Measurements from ENCODE around the gene CNN3. TPM values are rescaled to one million over a fixed set of nuclear protein-coding genes. Genes with fewer than 3 reads are reported as not detected.

CNN3 gene
- polyA plus RNA-seq, 2 of the 4 experiments (the other 2 are of a cell fraction) = 61.6 to 83.4 TPM

DNA sequence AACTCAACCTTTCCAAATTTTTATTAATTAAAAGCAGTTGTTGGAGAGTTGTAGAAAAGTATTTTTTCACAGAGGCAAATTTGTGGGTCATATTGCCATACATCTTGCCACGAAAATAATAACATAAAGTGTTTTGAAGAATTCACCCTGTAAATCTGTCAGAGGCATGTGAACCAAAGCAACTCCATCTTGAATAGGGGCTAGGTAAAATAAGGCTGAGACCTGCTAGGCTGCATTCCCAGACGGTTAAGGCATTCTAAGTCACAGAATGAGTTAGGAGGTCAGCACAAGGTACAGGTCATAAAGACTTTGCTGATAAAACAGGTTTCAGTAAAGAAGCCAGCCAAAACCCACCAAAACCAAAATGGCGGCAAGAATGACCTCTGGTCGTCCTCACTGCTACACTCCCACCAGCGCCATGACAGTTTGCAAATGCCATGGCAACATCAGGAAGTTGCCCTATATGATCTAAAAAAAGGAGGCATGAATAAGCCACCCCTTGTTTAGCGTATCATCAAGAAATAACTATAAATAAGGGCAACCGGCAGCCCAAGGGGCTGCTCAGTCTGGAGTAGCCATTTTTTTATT, 4.4 kb upstream of the CNN3 start:
- FAIRE-seq (no peak), ATAC-seq (no peak), DNase-seq (ENCODE audit: low read depth in 1 of 2, low spot score in 1 of 2) (no peak)
- Histone ChIP-seq H3K27ac (no peak overlapping the region), H3K4me2 (no peak overlapping the region), H3K4me3 (no peak overlapping the region), H3K9me3 (no peaks in the 10 kb centered on the region), H3K4me1 (peaks cover 38% of the 10 kb centered on the region)
- WGBS (ENCODE audit: missing lambda C conversion rate) = 88% methylated on average over 7 of the region's 7 CpGs
- CTCF ChIA-PET = no interaction called here
- TF ChIP-seq RNF2 (IDR thresholded peaks at IDR 0.05; ENCODE audit: borderline replicate concordance, low read depth) = no peak
- TF ChIP-seq, protein P1, sequence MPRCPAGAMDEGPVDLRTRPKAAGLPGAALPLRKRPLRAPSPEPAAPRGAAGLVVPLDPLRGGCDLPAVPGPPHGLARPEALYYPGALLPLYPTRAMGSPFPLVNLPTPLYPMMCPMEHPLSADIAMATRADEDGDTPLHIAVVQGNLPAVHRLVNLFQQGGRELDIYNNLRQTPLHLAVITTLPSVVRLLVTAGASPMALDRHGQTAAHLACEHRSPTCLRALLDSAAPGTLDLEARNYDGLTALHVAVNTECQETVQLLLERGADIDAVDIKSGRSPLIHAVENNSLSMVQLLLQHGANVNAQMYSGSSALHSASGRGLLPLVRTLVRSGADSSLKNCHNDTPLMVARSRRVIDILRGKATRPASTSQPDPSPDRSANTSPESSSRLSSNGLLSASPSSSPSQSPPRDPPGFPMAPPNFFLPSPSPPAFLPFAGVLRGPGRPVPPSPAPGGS (IDR thresholded peaks at IDR 0.05) = no peak
- TF ChIP-seq HEYL (CRISPR knock-in tag; IDR thresholded peaks at IDR 0.05) = no peak
- TF ChIP-seq RFX5 (IDR thresholded peaks at IDR 0.05) = no peak
- TF ChIP-seq JUNB (IDR thresholded peaks at IDR 0.05) = no peak
- no peak for TF ChIP-seq SMC3 (IDR thresholded peaks at IDR 0.05)
- TF ChIP-seq ZNF302 (CRISPR knock-in tag; IDR thresholded peaks at IDR 0.05) = no peak
- no peak for TF ChIP-seq TP53 (CRISPR knock-in tag; IDR thresholded peaks at IDR 0.05)
- TF ChIP-seq POLR2A (IDR thresholded peaks at IDR 0.05; ENCODE audit: low read length) = no peak
- TF ChIP-seq, protein P2, sequence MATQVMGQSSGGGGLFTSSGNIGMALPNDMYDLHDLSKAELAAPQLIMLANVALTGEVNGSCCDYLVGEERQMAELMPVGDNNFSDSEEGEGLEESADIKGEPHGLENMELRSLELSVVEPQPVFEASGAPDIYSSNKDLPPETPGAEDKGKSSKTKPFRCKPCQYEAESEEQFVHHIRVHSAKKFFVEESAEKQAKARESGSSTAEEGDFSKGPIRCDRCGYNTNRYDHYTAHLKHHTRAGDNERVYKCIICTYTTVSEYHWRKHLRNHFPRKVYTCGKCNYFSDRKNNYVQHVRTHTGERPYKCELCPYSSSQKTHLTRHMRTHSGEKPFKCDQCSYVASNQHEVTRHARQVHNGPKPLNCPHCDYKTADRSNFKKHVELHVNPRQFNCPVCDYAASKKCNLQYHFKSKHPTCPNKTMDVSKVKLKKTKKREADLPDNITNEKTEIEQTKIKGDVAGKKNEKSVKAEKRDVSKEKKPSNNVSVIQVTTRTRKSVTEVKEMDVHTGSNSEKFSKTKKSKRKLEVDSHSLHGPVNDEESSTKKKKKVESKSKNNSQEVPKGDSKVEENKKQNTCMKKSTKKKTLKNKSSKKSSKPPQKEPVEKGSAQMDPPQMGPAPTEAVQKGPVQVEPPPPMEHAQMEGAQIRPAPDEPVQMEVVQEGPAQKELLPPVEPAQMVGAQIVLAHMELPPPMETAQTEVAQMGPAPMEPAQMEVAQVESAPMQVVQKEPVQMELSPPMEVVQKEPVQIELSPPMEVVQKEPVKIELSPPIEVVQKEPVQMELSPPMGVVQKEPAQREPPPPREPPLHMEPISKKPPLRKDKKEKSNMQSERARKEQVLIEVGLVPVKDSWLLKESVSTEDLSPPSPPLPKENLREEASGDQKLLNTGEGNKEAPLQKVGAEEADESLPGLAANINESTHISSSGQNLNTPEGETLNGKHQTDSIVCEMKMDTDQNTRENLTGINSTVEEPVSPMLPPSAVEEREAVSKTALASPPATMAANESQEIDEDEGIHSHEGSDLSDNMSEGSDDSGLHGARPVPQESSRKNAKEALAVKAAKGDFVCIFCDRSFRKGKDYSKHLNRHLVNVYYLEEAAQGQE (IDR thresholded peaks at IDR 0.05) = no peak
- no peak for TF ChIP-seq NFE2L2 (conservative IDR thresholded peaks at IDR 0.05; ENCODE audit: low read length)
- TF ChIP-seq RAD21 (conservative IDR thresholded peaks at IDR 0.05 in 1 of 2, IDR thresholded peaks at IDR 0.05 in 1 of 2) = no peak
- POLR2A ChIA-PET = no interaction called here

DNA sequence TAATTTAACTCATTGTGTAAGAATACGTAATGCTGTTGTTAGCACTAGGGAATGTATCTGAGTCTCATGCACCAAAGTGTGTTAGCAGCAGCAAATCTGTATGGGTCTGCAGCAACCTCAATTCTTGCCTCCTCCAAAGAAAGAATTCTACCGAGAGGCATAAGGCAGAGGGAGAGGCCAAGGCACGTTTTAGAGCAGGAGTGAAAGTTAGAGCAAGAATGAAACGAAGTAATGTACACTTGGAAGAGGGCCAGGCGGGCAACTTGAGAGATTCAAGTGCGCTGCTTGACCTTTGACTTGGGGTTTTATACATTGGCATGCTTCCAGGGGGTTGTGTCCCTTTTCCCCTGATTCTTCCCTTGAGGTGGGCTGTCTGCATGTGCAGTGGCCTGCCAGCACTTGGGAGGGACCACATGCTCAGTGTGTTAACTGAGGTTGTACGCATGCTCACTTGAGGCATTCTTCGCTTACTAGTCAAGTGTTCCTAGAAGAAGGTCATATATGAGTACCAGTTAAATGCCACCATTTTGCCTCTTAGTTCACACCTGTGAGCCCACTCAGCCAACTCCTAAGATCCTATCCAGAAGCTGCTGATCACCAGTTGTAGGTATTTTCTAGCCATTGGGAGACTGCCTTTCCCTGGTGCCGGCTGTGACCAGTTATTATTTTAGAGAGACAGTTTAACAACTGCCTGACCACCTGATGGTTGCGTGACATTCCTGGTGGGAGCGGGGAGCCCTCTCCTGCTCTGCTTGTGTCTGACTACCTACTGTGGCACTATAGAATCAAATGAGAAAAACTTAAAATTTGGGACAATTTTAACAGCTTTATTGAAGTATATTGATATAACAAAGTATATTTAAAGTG, 2.7 kb upstream of the CNN3 start:
- FAIRE-seq (no peak), ATAC-seq (no peak), DNase-seq (ENCODE audit: low read depth in 1 of 2, low spot score in 1 of 2) (no peak)
- peak overlapping the region in 1 of 2 experiments; percentile 35; a peak in 1 of 6 replicates for H3K27ac ChIP-seq
- no peaks in the 10 kb centered on the region for H3K9me3 ChIP-seq
- 85% methylated on average over 11 of the region's 11 CpGs for WGBS (ENCODE audit: missing lambda C conversion rate)
- CTCF ChIA-PET = no interaction called here
- peak overlapping the region; percentile 76 for H3K4me2 ChIP-seq
- TF ChIP-seq HOXB13 (CRISPR knock-in tag; IDR thresholded peaks at IDR 0.05; ENCODE audit: low read depth) = no peak
- TF ChIP-seq MAFK (IDR thresholded peaks at IDR 0.05; ENCODE audit: partially characterized antibody) = no peak
- TF ChIP-seq HEYL (CRISPR knock-in tag; IDR thresholded peaks at IDR 0.05) = no peak
- TF ChIP-seq MYC (IDR thresholded peaks at IDR 0.05; ENCODE audit: borderline replicate concordance, low read length) = no peak
- no peak for TF ChIP-seq KDM1A (IDR thresholded peaks at IDR 0.05; ENCODE audit: low read depth)
- no peak for TF ChIP-seq TFCP2L1 (CRISPR knock-in tag; IDR thresholded peaks at IDR 0.05)
- TF ChIP-seq CBX8 (IDR thresholded peaks at IDR 0.05) = no peak
- POLR2A ChIA-PET = no interaction called here
- no peak overlapping the region for H3K4me3 ChIP-seq
- peaks cover 27% of the 10 kb centered on the region for H3K4me1 ChIP-seq

All from A549 (cell line).